Activated CD4-positive, alpha-beta T cell treated with anti-CD3 and anti-CD28 coated beads for 24 hours (primary cell): ENCODE measurements around the gene FNDC11.

Experiments used
- DNase-seq, 2 donors: peaks; one replicate each; pipeline ENCODE4 v3.0.0-alpha.2; 2020; ENCODE audit warnings: low read depth in 2 of 2

Gene FNDC11

GRCh38 chr20:63539441-63540370 lies 14.3 kb upstream of the FNDC11 start:
- DNase-seq, result no peak

DNA sequence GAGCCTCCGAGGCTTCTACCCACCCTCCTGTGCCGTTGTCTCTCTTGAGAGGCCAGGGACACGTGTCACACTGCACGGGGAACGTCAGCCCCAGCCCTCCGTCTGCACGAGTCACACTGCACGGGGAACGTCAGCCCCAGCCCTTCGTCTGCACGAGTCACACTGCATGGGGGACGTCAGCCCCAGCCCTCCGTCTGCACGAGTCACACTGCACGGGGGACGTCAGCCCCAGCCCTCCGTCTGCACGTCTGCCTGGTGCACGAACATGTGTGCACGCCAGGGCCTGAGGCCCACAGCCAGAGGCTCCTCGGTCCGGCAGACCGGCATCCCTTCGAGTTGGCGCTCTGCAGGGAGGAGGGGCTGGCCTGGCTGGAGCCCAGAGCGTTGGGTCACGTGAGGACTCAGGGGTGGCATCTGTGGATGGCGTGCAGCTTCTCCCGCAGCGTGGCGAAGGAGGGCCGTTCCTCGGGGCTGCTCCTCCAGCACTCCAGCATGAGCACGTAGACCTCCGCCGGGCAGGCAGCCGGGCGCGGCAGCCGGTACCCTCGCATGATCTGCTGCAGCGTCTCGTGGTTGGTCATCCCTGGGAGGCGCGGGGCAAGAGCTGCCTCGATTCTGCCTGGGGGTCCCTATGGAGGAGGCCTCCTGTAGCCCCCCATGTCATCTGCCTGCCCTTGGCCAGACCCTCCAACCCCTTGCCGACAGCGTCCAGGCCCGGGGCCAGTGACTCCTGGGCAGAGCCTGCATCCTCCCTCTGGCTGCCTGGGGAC lies 13.4 kb upstream of the FNDC11 start:
- no peak for DNase-seq

- DNase-seq, result no peak
Observed at GRCh38 chr20:63541371-63541770, 12.6 kb upstream of the FNDC11 start.

GRCh38 chr20:63542031-63542559 lies 11.9 kb upstream of the FNDC11 start:
- no peak for DNase-seq

- DNase-seq, result no peak
Observed at GRCh38 chr20:63542696-63543095, 11.3 kb upstream of the FNDC11 start.

- DNase-seq, result no peak
Observed at GRCh38 chr20:63543131-63543530, 10.8 kb upstream of the FNDC11 start.

GRCh38 chr20:63543733-63544132 lies 10.2 kb upstream of the FNDC11 start:
- no peak for DNase-seq

DNA sequence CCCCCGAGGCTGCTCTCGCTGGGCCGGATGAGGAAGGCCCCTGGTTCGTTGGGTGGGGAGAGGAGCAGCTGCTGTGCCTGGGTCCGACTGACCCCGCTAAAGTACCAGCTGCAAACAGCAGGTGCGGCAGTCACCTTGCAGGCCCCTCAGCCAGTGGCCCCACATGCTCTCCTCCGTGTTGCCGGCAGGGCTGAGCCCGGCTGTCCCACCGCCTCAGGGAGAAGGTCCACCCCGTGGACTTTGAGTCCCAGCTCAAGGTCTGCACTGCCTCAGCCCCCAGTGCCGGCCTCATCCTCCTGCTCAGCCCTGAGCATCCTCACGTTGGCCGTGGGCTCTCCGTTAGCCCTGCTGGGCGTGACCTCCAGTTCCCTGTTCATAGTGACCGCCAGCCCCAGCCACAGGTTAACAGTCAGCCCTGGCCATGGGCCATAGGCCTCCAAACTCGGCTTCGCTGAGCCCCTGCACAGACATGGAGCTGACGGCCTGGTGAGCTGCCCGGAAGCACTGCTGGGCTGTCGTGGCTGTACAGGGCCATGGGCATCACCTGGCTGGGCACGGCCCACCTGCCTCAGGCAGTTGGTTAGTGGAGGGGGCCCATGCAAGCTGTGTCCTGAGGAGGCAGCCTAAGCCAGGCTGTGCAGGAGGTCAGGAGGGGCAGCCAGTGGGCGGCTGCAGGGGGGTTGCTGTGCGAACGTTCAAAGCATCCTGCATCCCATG lies 9.6 kb upstream of the FNDC11 start:
- no peak for DNase-seq

DNA sequence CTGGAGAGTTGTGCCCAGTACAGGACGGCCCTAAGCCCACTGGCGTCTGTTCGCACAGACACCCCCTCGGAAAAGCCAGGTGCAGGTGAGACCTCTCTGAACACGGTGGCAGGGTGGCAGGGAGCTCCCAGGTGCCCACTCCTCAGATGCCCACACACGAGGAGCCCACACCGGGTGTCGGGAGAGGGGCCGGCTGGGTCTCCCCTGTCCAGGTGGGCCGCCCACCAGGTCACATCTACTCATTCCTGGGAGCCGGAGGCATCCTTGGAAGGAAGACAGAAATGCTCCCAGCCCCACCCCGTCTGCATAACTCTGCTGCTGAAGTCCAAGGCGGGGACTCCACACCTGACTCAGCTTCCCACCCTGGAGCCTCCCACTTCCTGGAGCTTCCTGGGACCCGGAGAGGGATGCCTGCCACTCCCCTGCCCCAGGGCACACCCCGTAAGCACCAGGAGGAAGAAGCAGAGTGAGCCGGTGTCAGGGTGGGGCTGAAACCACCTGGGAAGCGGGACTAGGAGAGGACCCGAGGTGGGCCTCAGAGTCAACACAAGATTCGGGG lies 8.9 kb upstream of the FNDC11 start:
- DNase-seq, result no peak

DNA sequence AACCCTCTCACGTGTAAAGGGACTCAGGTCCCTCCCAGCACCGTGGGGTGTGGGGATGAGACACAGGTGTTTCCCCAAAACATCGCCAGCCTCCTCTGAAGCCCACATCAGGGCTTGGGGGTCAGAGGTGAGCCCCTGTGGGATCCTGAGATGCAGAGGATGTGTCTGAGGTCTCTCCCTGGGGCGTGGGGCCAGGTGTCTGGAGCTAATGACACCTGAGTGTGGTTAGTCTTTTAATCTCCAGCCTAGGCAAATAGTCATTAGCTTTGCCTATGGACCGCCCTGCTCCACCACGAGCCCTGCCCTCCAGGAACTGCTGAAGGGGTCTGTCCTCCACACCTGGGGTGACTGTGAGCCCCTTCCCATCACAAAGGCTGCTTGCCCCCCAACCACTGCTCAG lies 8.1 kb upstream of the FNDC11 start:
- no peak for DNase-seq

- DNase-seq, result no peak
Observed at GRCh38 chr20:63546256-63546955, 7.6 kb upstream of the FNDC11 start.

GRCh38 chr20:63546956-63547724 lies 6.8 kb upstream of the FNDC11 start:
- no peak for DNase-seq

DNA sequence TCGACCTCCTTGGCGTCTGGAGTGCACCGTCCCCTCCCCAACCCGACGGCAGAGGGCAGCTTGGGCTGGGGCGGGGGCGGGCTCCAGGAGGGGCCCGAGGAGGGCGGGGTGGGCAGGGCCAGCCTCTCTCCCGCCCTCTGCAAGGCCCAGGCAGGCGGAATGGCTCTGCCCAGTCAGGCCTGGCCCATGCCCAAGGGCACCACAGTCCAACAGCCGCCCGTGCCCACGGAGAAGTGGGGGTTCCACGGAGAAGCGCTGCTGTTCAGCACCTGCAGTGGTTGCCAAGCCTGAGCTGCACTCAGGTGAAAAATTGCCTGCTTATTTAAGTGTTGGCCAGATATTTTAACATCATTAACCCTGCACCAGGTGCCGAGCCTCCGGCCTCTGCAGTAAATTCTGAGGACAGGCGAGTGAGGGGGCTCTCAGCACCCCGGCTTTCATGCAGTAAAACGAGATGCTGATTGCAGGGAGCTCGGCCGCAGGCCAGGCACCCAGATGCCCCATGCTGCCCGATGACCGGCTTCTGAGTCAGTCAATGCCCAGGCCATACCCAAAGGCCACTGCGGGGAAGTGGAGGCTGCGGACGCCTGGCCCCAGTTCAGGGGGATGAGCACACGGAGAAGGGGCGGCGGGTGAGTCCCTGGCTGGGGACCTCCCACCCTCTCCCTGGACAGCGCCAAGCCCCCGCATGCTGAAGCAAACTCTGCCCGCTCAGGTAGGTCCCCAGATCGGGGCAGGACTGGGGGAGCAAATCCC lies 6.1 kb upstream of the FNDC11 start, which contains the start of gene SRMS:
TSS of gene SRMS (minus strand) at position 25 of the 756 bp plus-strand sequence. CDS start 286 bp downstream, outside the sequence.
- no peak for DNase-seq

- no peak for DNase-seq
Observed at GRCh38 chr20:63548542-63548941, 5.4 kb upstream of the FNDC11 start.

GRCh38 chr20:63549019-63549418 lies 4.9 kb upstream of the FNDC11 start:
- DNase-seq, result no peak

DNA sequence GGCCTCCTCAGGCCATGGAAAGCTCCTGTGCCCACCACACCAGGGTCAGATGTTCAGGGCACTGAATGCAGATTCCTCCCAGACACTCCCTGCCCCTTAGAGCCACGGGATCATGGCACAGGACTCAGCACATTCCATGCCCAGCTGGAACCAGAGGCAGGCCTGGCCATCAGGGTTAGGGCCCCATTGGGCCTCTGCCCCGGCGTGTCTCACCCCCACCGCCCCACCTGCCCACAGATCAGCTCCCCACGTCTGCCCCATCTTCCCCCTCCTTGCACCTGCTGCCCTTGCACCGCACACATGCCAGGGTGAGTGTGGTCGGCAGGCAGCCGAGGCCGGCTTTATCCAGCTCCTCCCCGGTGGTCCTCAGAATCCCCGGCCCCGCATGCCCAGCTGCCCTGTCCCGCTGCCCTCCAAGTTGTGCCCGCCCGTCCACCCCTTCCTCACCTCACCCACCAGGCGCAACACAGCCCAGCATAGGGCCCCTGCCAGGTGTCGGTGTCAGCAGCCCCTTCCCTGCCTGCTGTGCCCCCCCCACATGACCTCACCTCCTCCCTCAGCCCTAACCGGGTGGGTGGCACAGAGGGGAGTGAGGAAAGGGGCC lies 4.2 kb upstream of the FNDC11 start:
- no peak for DNase-seq

DNA sequence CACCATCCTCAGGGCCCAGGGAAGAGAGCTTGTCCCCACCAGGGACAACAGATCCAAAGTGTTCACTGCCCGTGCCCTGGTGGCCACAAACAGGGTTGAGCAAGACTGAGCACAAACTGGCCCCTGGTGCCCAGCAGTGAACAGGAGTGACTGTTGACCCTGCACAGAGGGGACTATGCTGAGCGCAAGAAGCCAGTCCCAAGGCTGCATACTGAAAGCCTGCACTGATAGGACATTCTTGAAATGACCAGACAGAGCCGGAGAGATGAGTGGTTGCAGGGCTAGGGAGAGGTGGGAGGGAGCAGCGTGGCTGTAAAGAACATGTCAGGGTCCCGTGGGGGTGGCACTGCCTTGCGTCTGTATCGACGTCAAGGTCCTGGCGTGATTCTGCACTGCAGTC lies 2.9 kb upstream of the FNDC11 start:
- DNase-seq, result no peak

GRCh38 chr20:63552481-63553249 lies 1.3 kb upstream of the FNDC11 start:
- no peak for DNase-seq
